Right lobe of liver (tissue), 4 donors: ENCODE measurements around the gene HDLBP.

Experiments used
- POLR2A ChIP-seq: fragments of 450-650 bp; IDR thresholded peaks from one replicate; pipeline ENCODE4 v1.6.1; 2017; ENCODE audit warnings: antibody characterized with exemption, mild to moderate bottlenecking
- TF ChIP-seq, protein P1 (sequence below), 4 donors: fragments of 200-600 bp in 3 of 4; fragments of 450-650 bp in 1 of 4; IDR thresholded peaks; one replicate each; pipeline versions ENCODE4 v1.5.1 to v1.8.0; 2016 to 2022; ENCODE audit warnings: antibody characterized with exemption in 4 of 4, mild to moderate bottlenecking in 2 of 4
- donor health status: DM: no; HTN: no; CAD: no.
- donor health status: DM: no; HTN: no; CAD: no.
- donor health status: DM: no; HTN: yes; CAD: no.

DNA sequence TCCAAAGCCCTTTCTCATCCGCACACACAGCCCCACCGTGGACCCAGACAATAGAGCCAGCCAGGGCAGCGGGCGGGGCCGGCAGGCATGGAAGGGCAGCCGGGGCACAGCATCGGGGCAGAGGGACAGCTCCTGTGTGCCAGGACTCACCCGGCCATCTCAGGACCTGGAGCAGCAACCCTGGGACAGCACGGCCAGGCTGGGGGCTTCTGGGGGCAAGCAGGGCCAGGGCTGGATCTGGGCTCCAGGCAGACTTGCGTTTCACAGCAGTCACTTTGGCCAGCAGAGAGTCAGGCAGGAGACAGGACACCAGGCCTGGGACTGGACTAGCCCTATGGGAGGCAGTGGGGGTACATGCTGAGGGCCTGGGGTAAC is 111.5 kb downstream of the HDLBP start:
- TF ChIP-seq, protein P1, sequence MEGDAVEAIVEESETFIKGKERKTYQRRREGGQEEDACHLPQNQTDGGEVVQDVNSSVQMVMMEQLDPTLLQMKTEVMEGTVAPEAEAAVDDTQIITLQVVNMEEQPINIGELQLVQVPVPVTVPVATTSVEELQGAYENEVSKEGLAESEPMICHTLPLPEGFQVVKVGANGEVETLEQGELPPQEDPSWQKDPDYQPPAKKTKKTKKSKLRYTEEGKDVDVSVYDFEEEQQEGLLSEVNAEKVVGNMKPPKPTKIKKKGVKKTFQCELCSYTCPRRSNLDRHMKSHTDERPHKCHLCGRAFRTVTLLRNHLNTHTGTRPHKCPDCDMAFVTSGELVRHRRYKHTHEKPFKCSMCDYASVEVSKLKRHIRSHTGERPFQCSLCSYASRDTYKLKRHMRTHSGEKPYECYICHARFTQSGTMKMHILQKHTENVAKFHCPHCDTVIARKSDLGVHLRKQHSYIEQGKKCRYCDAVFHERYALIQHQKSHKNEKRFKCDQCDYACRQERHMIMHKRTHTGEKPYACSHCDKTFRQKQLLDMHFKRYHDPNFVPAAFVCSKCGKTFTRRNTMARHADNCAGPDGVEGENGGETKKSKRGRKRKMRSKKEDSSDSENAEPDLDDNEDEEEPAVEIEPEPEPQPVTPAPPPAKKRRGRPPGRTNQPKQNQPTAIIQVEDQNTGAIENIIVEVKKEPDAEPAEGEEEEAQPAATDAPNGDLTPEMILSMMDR (IDR thresholded peaks at IDR 0.05), result no peak
- TF ChIP-seq POLR2A, result no peak
